Endothelial cell of umbilical vein (primary cell): ENCODE data around the gene TIMMDC1. TPM values are rescaled to one million over a fixed set of nuclear protein-coding genes. Genes with fewer than 3 reads are reported as not detected.

ENCODE experiments used
- BruUV-seq: library from RNA; stranded (reverse); fragments of 400-500 nt; replicated peaks from 2 replicates; lab custom pipeline; 2021; lab: Mats Ljungman, UMichigan
- CTCF ChIA-PET: fragments of 300-600, 350-600 bp; sonication (Branson Sonifier 250); formaldehyde crosslinking; loops from one replicate; lab custom pipeline; 2021; ENCODE audit warnings: antibody characterized with exemption, inconsistent platforms; lab: Charles Lee
- POLR2A ChIA-PET: fragments of 300-600, 350-600 bp; sonication (Branson Sonifier 250); formaldehyde crosslinking; loops from one replicate; lab custom pipeline; 2021; ENCODE audit warnings: antibody characterized with exemption, inconsistent platforms; lab: Charles Lee
- DNase-seq: peaks from one replicate; pipeline ENCODE4 v3.0.0-alpha.2; 2011; ENCODE audit warnings: low read depth, low spot score
- FAIRE-seq: peaks from 2 replicates; lab custom pipeline; 2011; peaks lifted over from hg19 to GRCh38; lab: Jason Lieb, UNC
- H2AFZ ChIP-seq: 2 replicates; pipeline ENCODE4 v1.6.0; 2012; ENCODE audit warnings: low read depth, low read length, control low read depth, inconsistent platforms
- H3K27ac ChIP-seq: 2 replicates; pipeline ENCODE4 v1.5.1; 2011; ENCODE audit warnings: low read depth, mild to moderate bottlenecking, control low read depth, low read length, moderate library complexity; ENCODE audit not compliant: insufficient read depth
- H3K27me3 ChIP-seq, 2 experiments: 2 replicates each; pipeline versions ENCODE4 v1.6.0 to v1.6.1; 2011; ENCODE audit warnings: low read length in 2 of 2, mixed read lengths in 1 of 2; ENCODE audit not compliant: control insufficient read depth in 2 of 2, insufficient read depth in 2 of 2
- H3K36me3 ChIP-seq, 2 experiments: 2 replicates in 1 of 2; 3 replicates in 1 of 2; pipeline ENCODE4 v1.5.1; 2011; ENCODE audit warnings: low read length in 2 of 2, mild to moderate bottlenecking in 1 of 2, moderate library complexity in 1 of 2; ENCODE audit not compliant: control insufficient read depth in 2 of 2, insufficient read depth in 2 of 2; ENCODE audit errors: extremely low read depth in 1 of 2
- H3K4me1 ChIP-seq: 3 replicates; pipeline ENCODE4 v1.5.1; 2011; ENCODE audit warnings: mild to moderate bottlenecking, low read length; ENCODE audit not compliant: control insufficient read depth, insufficient read depth; ENCODE audit errors: extremely low read depth
- H3K4me2 ChIP-seq: 2 replicates; pipeline ENCODE4 v1.6.1; 2011; ENCODE audit warnings: low read length, control low read depth, mixed read lengths; ENCODE audit not compliant: insufficient read depth
- H3K4me3 ChIP-seq, 3 experiments: fragments of 200-600 bp in 1 of 3; sonication (generic), shearing (Covaris generic) in 1 of 3; replicated peaks in 1 of 3; 2 replicates each; pipeline ENCODE4 v1.5.1; 2011 to 2016; ENCODE audit warnings: control low read depth in 3 of 3, low read length in 3 of 3, mild to moderate bottlenecking in 2 of 3, inconsistent platforms in 1 of 3, low read depth in 1 of 3, moderate library complexity in 1 of 3; ENCODE audit not compliant: insufficient read depth in 1 of 3
- H3K79me2 ChIP-seq: 2 replicates; pipeline ENCODE4 v1.6.0; 2012; ENCODE audit warnings: low read length, inconsistent platforms; ENCODE audit not compliant: control insufficient read depth, insufficient read depth
- H3K9ac ChIP-seq: replicated peaks from 2 replicates; pipeline ENCODE3; 2011; ENCODE audit warnings: low read length, control low read depth; ENCODE audit not compliant: insufficient read depth; ENCODE audit errors: extremely low read depth
- H3K9me1 ChIP-seq: replicated peaks from 3 replicates; pipeline ENCODE4 v1.6.0; 2011; ENCODE audit warnings: mild to moderate bottlenecking, low read length; ENCODE audit not compliant: control insufficient read depth, insufficient read depth; ENCODE audit errors: extremely low read depth
- H3K9me3 ChIP-seq: replicated peaks from 2 replicates; pipeline ENCODE4 v1.5.1; 2012; ENCODE audit warnings: low read length, inconsistent platforms; ENCODE audit not compliant: control insufficient read depth, insufficient read depth
- H4K20me1 ChIP-seq: replicated peaks from 2 replicates; pipeline ENCODE3; 2011; ENCODE audit warnings: mild to moderate bottlenecking, low read length; ENCODE audit not compliant: control insufficient read depth, insufficient read depth; ENCODE audit errors: extremely low read depth
- EZH2 ChIP-seq: IDR thresholded peaks from 2 replicates; pipeline ENCODE4 v1.6.1; 2012; ENCODE audit warnings: borderline replicate concordance, low read depth, mild to moderate bottlenecking, moderate library complexity, low read length, inconsistent platforms; ENCODE audit not compliant: severe bottlenecking
- FOS ChIP-seq: IDR thresholded peaks from 2 replicates; pipeline ENCODE4 v1.6.1; 2011; ENCODE audit warnings: mild to moderate bottlenecking, low read length, moderate library complexity, borderline replicate concordance; ENCODE audit not compliant: insufficient read depth
- JUN ChIP-seq: IDR thresholded peaks from 2 replicates; pipeline ENCODE4 v1.6.1; 2011; ENCODE audit warnings: borderline replicate concordance, low read depth; ENCODE audit not compliant: insufficient read length, insufficient read depth
- POLR2A ChIP-seq: IDR thresholded peaks from 2 replicates; pipeline ENCODE4 v1.6.1; 2012; ENCODE audit warnings: low read depth, mild to moderate bottlenecking, control low read depth, low read length
- dilution Hi-C: fragments of 300-500 bp; cut with MboI; formaldehyde crosslinking; loops from one replicate; pipeline ENCODE4 v1.15.0; 2019; ENCODE audit warnings: low sequenced_read_pairs; ENCODE audit not compliant: extremely low pct_ligation_motif_present
- intact Hi-C: fragments of 100-400 bp; cut with micrococcal nuclease; formaldehyde crosslinking; loops from one replicate; pipeline ENCODE4 v1.10.0; 2022
- polyA plus RNA-seq, 4 experiments: library from polyadenylated mRNA; depleted of rRNA in 3 of 4; stranded (reverse) in 3 of 4; unstranded in 1 of 4; fragments of >200 nt; gene quantifications; 2 replicates each; pipeline versions ENCODE4 v1.2.1 to v1.2.3, GENCODE V29; 2011 to 2012; ENCODE audit warnings: missing spikeins in 1 of 4
- total RNA-seq: library from RNA; stranded (reverse); gene quantifications from 2 replicates; pipeline ENCODE4 v1.2.3, GENCODE V29; 2021
- TF ChIP-seq, protein P1 (sequence below), 2 donors: IDR thresholded peaks; 1 replicate in 1 of 2; 2 replicates in 1 of 2; pipeline ENCODE4 v1.5.1; 2011; ENCODE audit warnings: low read length in 2 of 2, mild to moderate bottlenecking in 2 of 2, moderate library complexity in 2 of 2, control low read depth in 1 of 2, inconsistent platforms in 1 of 2, low read depth in 1 of 2; ENCODE audit not compliant: insufficient read depth in 1 of 2; ENCODE audit errors: extremely low read depth in 1 of 2

The TIMMDC1 gene
- total and polyA plus RNA-seq, 2 donors (not counting 3 experiments of a cell fraction or from before 2014, with no cell fraction given) = 49.2 to 76.2 TPM

DNA sequence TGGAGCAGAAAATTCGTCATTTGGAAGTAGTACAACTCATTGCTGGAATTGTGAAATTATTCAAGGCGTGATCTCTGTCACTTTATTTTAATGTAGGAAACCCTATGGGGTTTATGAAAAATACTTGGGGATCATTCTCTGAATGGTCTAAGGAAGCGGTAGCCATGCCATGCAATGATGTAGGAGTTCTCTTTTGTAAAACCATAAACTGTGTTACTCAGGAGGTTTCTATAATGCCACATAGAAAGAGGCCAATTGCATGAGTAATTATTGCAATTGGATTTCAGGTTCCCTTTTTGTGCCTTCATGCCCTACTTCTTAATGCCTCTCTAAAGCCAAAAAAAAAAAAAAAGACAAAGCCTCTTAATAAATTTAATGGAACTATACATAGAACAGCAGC lies 5.5 kb upstream of the TIMMDC1 start:
- Histone ChIP-seq H3K4me2 (no peak overlapping the region), H3K4me1 (peaks cover 6% of the 10 kb centered on the region), H3K27ac (no peak overlapping the region), H3K36me3 (no peaks in the 10 kb centered on the region), H3K9me3 (no peaks in the 10 kb centered on the region), H3K9me1 (no peaks in the 10 kb centered on the region), H3K79me2 (no peaks in the 10 kb centered on the region), H3K4me3 (no peak overlapping the region), H3K9ac (no peak overlapping the region), H2AFZ (no peak overlapping the region), H3K27me3 (no peaks in the 10 kb centered on the region), H4K20me1 (no peaks in the 10 kb centered on the region)
- no TSS peak for BruUV-seq
- TF ChIP-seq JUN = no peak
- POLR2A ChIA-PET = no interaction called here
- CTCF ChIA-PET = no interaction called here
- no peak for DNase-seq
- intact Hi-C loops = no loop called here
- FAIRE-seq = no peak
- dilution Hi-C loops = no loop called here

DNA sequence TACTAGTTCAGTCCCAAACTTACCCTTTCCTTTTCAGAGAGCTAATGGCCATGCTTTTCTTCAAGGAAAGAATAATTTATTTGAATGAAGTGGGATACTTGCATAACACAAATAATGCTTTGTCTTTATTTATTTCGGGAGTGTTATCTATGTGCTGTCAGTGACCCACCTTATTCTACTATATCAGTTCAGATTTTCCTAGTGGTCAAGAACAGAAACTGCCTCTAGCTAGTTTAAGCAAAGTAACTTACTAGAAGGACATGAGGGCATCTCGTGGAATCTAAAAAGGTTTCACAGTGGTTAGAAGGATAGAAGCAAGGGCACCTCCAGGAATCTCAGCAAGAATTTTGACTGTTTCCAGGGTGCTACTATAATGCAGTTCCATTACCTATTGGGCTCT lies 3.8 kb upstream of the TIMMDC1 start:
- H3K36me3 ChIP-seq = no peaks in the 10 kb centered on the region
- no peaks in the 10 kb centered on the region for H3K9me1 ChIP-seq
- no peak overlapping the region for H3K4me3 ChIP-seq
- no peaks in the 10 kb centered on the region for H3K9me3 ChIP-seq
- DNase-seq (no peak), FAIRE-seq (no peak)
- dilution Hi-C loops (no loop called here), intact Hi-C loops (no loop called here)
- no peak overlapping the region for H3K4me2 ChIP-seq
- H3K4me1 ChIP-seq = peaks cover 12% of the 10 kb centered on the region
- CTCF ChIA-PET = interaction anchor here (0.6 to 1.8 kb wide), 6 partner anchors 23 to 188 kb away, joined by 3 to 5 read pairs (median 4); partner anchors contain the start of genes POGLUT1 and TMEM39A
- BruUV-seq = no TSS peak
- no peaks in the 10 kb centered on the region for H4K20me1 ChIP-seq
- POLR2A ChIA-PET = no interaction called here
- TF ChIP-seq FOS (no peak), JUN (no peak), EZH2 (no peak), POLR2A (no peak)
- TF ChIP-seq, protein P1, sequence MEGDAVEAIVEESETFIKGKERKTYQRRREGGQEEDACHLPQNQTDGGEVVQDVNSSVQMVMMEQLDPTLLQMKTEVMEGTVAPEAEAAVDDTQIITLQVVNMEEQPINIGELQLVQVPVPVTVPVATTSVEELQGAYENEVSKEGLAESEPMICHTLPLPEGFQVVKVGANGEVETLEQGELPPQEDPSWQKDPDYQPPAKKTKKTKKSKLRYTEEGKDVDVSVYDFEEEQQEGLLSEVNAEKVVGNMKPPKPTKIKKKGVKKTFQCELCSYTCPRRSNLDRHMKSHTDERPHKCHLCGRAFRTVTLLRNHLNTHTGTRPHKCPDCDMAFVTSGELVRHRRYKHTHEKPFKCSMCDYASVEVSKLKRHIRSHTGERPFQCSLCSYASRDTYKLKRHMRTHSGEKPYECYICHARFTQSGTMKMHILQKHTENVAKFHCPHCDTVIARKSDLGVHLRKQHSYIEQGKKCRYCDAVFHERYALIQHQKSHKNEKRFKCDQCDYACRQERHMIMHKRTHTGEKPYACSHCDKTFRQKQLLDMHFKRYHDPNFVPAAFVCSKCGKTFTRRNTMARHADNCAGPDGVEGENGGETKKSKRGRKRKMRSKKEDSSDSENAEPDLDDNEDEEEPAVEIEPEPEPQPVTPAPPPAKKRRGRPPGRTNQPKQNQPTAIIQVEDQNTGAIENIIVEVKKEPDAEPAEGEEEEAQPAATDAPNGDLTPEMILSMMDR (IDR thresholded peaks at IDR 0.05; ENCODE audit: extremely low read depth in 1 of 2, insufficient read depth in 1 of 2, low read depth in 1 of 2, low read length in 2 of 2) = no peak
- no peak overlapping the region for H3K9ac ChIP-seq
- peaks cover 9% of the 10 kb centered on the region for H3K79me2 ChIP-seq
- H3K27ac ChIP-seq = no peak overlapping the region
- no peaks in the 10 kb centered on the region for H3K27me3 ChIP-seq
- no peak overlapping the region for H2AFZ ChIP-seq
